GM08714 (cell line): ENCODE data around the gene ALDH1L1.

Experiments
- H3K4me3 ChIP-seq: fragments of 200-500 bp; sonication (Bioruptor generic); 2 replicates; pipeline ENCODE4 v1.5.1; 2014; ENCODE audit warnings: mild to moderate bottlenecking, low read length, inconsistent platforms
- ZNF274 ChIP-seq: IDR thresholded peaks from 2 replicates; pipeline ENCODE4 v1.6.1; 2012; ENCODE audit warnings: mild to moderate bottlenecking, low read depth, low read length

ALDH1L1 gene

GRCh38 chr3:126167566-126167965, 12.8 kb downstream of the ALDH1L1 start:
- no peak overlapping the region for H3K4me3 ChIP-seq
- TF ChIP-seq ZNF274: no peak

DNA sequence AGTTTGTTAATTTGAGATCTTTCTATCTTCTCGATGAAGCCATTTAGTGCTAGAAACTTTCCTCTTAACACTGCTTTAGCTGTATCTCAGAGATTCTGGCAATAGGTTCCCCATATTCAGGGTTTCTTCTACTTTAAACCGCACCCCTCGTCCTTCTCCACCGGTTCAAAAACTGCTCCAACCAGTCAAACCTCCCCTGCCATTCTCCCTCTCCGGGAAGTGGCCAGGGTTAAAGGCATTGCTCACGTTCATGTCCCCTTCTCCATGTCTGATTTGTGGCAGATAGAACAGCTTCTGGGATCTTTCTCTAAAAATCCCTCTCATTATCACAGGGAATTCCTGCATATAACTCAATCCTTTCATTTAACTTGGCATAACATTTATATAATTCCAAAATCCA, 14.4 kb downstream of the ALDH1L1 start:
- no peak for TF ChIP-seq ZNF274
- no peak overlapping the region for H3K4me3 ChIP-seq

- no peak overlapping the region for H3K4me3 ChIP-seq
- no peak for TF ChIP-seq ZNF274
These were observed 19.1 kb downstream of the ALDH1L1 start for GRCh38 chr3:126161309-126161708.

GRCh38 chr3:126160243-126161210, 19.9 kb downstream of the ALDH1L1 start:
- TF ChIP-seq ZNF274: no peak
- no peak overlapping the region for H3K4me3 ChIP-seq

DNA sequence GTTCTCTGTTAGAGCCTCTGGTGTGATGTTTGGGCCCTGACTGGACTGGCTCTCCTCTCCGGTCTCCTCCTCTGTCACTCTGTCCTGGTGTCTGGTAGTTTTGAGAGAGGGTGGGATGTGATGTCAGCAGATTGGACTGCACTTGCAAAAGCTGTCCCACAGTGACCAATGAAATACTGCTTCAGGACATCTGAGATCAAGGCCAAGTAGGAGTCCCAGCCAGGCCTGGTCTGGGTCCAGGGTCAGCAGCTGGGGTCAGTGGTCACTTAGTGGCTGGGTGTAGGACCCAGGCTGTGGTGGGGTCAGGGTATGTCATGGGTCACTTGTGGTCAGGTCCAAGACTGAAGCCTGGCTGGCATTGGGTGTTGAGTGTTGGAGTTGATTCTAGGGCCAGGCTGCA, 20.9 kb downstream of the ALDH1L1 start:
- TF ChIP-seq ZNF274: no peak
- H3K4me3 ChIP-seq: no peak overlapping the region

DNA sequence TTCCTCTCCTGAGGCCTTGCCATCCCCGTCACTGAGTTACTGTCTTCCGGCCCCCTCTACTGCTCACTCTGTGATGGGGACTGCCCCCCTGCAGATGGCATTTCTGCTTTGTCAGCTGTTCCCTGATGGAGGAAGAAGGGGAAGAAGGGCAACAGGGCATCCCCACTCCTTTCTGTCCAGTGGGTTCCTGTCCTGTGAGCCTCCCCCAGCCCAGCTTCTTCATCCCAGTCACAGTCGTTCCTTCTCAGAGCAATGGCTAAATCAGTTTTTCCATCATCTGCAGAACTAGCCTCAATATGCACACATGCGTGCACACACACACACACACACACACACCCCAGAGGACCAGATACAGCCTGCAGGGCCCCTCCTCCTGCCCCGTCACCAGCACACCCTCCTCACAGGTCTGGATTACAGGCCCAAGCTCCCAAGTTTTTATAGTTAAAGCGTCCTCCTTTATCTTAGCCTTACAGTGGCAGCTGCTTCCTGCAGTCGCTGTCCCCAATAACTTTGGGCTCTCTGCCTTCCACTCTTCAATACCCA, 21.4 kb downstream of the ALDH1L1 start:
- TF ChIP-seq ZNF274: no peak
- no peak overlapping the region for H3K4me3 ChIP-seq

DNA sequence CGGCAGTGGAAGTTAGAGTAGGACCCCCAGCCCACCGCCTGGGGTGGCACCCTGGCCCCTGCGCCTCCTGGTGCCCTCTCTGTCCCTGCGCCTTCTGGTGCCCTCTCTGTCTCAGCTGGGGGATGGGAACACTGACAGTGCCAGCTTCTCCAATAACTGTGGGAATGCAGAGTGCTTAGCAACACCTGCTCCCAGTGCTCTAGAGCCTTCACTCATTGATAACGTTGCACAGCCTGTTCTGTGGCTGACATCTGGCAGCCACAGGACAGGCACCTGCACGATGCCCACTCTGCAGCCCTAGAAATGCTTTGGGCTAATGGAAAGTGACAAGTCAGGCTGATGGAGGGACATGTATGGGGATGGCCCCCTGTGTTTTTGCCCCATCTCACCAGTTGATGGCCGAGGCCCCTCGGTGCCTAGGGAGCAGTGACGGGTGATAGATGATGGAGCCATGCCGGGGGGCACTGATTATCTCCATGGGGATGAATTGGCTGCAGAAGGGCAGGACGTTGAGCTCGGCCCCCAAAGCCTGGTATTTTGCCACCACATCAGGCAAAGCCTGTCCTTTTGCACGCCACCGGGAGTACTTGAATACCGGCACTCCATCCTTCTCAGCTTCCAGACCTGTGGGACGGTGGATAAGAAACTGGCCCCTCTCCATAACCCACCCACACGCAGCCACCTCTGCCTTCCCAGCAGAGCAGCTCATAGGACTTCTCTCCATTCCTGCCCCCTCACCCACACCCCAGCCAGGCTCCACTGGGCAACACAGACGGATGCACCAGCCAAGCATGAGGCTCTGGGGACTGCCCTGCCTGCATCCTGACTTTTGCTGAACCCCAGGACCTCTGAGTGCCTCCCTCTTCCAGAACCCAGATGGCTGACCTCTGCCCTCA, 22.1 kb downstream of the ALDH1L1 start:
- TF ChIP-seq ZNF274: no peak

GRCh38 chr3:126157083-126157768, 23.2 kb downstream of the ALDH1L1 start:
- H3K4me3 ChIP-seq: no peak overlapping the region
- TF ChIP-seq ZNF274: no peak

More for the DNA sequence above, 22.1 kb downstream of the ALDH1L1 start:
- H3K4me3 ChIP-seq: no peak overlapping the region

- no peak overlapping the region for H3K4me3 ChIP-seq
- no peak for TF ChIP-seq ZNF274
These were observed 23.9 kb downstream of the ALDH1L1 start for GRCh38 chr3:126156468-126156867.

DNA sequence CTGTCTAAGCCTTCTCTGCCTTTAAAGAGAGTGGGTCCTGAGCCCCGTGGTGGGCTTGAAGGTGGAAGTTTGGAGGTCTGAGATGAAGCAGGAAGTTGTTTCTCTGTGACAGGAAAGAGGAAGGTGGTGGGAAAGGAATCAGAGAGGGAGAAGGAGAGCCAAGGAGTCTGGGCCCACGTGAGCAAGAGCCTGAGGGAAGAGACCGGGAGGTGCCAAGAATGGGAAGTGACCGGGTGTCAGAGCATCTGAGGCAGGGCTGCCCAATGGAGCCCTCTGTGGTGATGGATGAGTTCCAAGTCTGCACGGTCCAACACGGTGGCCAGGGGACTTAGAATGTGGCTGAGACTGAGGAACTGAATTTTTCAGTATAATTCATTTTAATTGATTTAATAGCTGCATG, 24.6 kb downstream of the ALDH1L1 start:
- H3K4me3 ChIP-seq: no peak overlapping the region
- no peak for TF ChIP-seq ZNF274

DNA sequence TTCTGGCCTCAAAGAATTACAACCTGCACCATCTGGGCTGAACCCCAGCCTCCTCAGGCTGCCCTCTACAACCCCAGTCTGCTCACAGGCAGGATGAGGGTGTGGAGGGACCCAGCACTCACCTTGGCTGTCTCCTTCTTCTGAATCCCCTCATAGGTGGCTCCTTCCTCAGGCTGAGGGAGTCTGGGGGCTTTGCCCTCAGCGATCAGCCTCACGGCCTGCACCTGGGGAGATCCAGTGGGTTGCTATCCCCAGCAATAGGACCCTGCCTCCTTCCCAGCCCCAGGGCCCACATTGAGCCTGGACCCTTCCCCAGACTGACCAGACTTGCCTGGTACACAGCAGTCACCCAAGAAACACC, 25.1 kb downstream of the ALDH1L1 start:
- TF ChIP-seq ZNF274: no peak

DNA sequence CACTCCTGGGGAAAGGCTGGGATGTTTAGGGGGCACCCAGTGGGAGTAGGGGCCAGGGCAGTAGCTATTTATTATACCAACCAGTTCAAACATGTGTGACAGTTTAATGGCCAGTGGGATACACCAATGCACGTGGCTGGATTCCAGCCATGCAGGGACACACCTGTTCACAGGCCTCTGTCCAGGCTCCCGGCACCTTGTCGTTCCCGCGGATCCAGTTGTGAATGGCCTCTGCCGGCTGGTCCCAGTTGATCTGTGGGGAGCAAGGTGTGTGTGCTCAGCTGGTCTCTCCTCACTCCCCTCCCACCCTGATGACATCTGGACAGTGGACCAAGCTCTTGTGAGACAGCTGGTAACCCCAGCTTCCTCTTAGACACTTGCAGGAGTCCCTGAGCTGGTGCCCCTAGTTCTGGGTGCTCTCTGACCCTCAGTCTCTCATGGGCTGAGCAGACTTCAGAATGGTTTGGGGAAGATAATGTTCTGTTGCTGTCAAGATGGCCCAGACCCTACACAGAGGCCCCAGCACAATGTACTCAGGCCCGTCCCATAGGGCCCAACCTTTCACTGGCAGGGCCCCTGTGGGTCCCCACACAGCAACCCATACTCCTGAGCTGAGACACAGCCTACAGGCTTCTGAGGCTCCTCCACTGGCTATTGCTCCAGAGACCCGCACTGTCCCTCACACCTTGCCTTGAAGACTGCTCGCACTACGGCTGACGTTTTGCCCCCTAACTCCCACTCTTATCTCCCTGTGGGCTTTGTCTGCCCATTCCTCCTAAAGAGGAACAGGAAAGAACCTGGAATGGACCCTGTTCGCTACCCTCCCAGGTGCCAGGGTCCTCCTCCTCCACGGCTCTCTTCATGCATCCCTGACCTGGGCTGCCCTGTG, 25.8 kb downstream of the ALDH1L1 start:
- H3K4me3 ChIP-seq: no peak overlapping the region
- no peak for TF ChIP-seq ZNF274

More for the DNA sequence above, 25.1 kb downstream of the ALDH1L1 start:
- H3K4me3 ChIP-seq: no peak overlapping the region

DNA sequence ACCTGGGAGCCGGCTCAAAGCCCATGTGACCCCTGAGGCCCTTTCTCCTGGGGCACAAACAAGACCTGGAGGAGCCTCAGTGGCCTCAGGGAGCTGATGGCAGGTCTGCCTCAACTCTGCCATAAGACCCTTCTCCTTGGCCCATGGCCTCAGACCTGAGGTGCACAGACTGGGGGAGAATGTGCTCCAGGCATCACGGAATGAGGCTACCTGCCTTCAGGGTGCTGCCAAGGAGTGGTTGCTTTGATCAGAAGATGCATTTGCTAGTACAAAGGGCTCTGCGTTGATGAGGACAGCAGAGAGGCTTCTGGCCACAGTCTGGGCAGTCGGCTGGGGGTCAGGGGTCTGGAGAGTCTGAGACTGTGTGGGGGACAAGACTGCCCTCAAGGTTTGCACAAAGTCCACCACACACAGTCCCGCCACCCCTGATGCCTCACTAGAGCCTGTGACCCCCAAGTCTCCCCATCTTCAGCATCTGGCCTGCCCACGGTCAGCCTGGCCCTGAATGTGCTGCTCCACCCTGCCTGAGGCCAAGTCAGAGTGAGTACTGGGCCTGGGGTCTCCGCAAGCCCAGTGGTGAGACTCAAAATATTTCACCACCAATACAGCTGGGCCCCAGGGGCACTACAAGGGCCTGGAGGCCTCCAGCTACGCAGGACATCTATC, 26.6 kb downstream of the ALDH1L1 start:
- no peak for TF ChIP-seq ZNF274
- no peak overlapping the region for H3K4me3 ChIP-seq
